ENCODE measurements around the gene VSNL1.

The VSNL1 gene

GRCh38 chr2:17637131-17637906, 96.8 kb downstream of the VSNL1 start:
- H3K9ac ChIP-seq (ENCODE audit: low read length), result no peak overlapping the region
- no peaks in the 10 kb centered on the region for H3K9me3 ChIP-seq (ENCODE audit: insufficient read depth, low read length)
- H3F3A ChIP-seq (ENCODE audit: insufficient read depth), result no peaks in the 10 kb centered on the region
- no peak overlapping the region for H3K4me3 ChIP-seq (ENCODE audit: insufficient read depth, low read length, poor library complexity, severe bottlenecking)
- no peak overlapping the region for H2AFZ ChIP-seq (ENCODE audit: low read depth, low read length, severe bottlenecking)
- no peaks in the 10 kb centered on the region for H3K9me2 ChIP-seq (replicated peaks; ENCODE audit: insufficient read depth, low read length)
- H3K4me2 ChIP-seq (ENCODE audit: low read depth, low read length, poor library complexity, severe bottlenecking), result no peak overlapping the region
- H3K27ac ChIP-seq (ENCODE audit: low read depth, low read length), result no peak overlapping the region
- TF ChIP-seq CTCF (IDR thresholded peaks at IDR 0.05; ENCODE audit: insufficient read depth, low read length, poor library complexity, severe bottlenecking) (no peak), EZH2phosphoT487 (conservative IDR thresholded peaks at IDR 0.05; ENCODE audit: low read length) (no peak)
- no peaks in the 10 kb centered on the region for H3K79me2 ChIP-seq (ENCODE audit: insufficient read depth, low read length)
- no peaks in the 10 kb centered on the region for H4K20me1 ChIP-seq (ENCODE audit: low read depth, low read length)
- H3K27me3 ChIP-seq (ENCODE audit: low read length), result no peaks in the 10 kb centered on the region
- no peaks in the 10 kb centered on the region for H3K36me3 ChIP-seq (ENCODE audit: low read length)

- H3K4me2 ChIP-seq (ENCODE audit: low read depth, low read length, poor library complexity, severe bottlenecking), result no peak overlapping the region
These were observed 97.8 kb downstream of the VSNL1 start for GRCh38 chr2:17638196-17638743.

GRCh38 chr2:17640406-17640805, 99.9 kb downstream of the VSNL1 start:
- no peaks in the 10 kb centered on the region for H3K27me3 ChIP-seq (ENCODE audit: low read length)
- no peak overlapping the region for H3K4me3 ChIP-seq (ENCODE audit: insufficient read depth, low read length, poor library complexity, severe bottlenecking)
- H3K79me2 ChIP-seq (ENCODE audit: insufficient read depth, low read length), result no peaks in the 10 kb centered on the region
- H3F3A ChIP-seq (ENCODE audit: insufficient read depth), result no peaks in the 10 kb centered on the region
- no peaks in the 10 kb centered on the region for H3K9me3 ChIP-seq (ENCODE audit: insufficient read depth, low read length)
- H3K9ac ChIP-seq (ENCODE audit: low read length), result no peak overlapping the region
- no peaks in the 10 kb centered on the region for H3K36me3 ChIP-seq (ENCODE audit: low read length)
- H3K9me2 ChIP-seq (replicated peaks; ENCODE audit: insufficient read depth, low read length), result no peaks in the 10 kb centered on the region
- no peaks in the 10 kb centered on the region for H4K20me1 ChIP-seq (ENCODE audit: low read depth, low read length)
- H3K4me2 ChIP-seq (ENCODE audit: low read depth, low read length, poor library complexity, severe bottlenecking), result no peak overlapping the region
- no peak for TF ChIP-seq CTCF (IDR thresholded peaks at IDR 0.05; ENCODE audit: insufficient read depth, low read length, poor library complexity, severe bottlenecking)
- TF ChIP-seq EZH2phosphoT487 (conservative IDR thresholded peaks at IDR 0.05; ENCODE audit: low read length), result no peak
- H2AFZ ChIP-seq (ENCODE audit: low read depth, low read length, severe bottlenecking), result no peak overlapping the region
- H3K27ac ChIP-seq (ENCODE audit: low read depth, low read length), result no peak overlapping the region

More at GRCh38 chr2:17638196-17638743, 97.8 kb downstream of the VSNL1 start:
- Histone ChIP-seq H4K20me1 (ENCODE audit: low read depth, low read length) (no peaks in the 10 kb centered on the region), H3K9ac (ENCODE audit: low read length) (no peak overlapping the region), H3K4me3 (ENCODE audit: insufficient read depth, low read length, poor library complexity, severe bottlenecking) (no peak overlapping the region), H3K36me3 (ENCODE audit: low read length) (no peaks in the 10 kb centered on the region), H3F3A (ENCODE audit: insufficient read depth) (no peaks in the 10 kb centered on the region), H3K27me3 (ENCODE audit: low read length) (no peaks in the 10 kb centered on the region), H3K9me3 (ENCODE audit: insufficient read depth, low read length) (no peaks in the 10 kb centered on the region), H3K9me2 (replicated peaks; ENCODE audit: insufficient read depth, low read length) (no peaks in the 10 kb centered on the region), H3K27ac (ENCODE audit: low read depth, low read length) (no peak overlapping the region), H2AFZ (ENCODE audit: low read depth, low read length, severe bottlenecking) (no peak overlapping the region), H3K79me2 (ENCODE audit: insufficient read depth, low read length) (no peaks in the 10 kb centered on the region)
- TF ChIP-seq CTCF (IDR thresholded peaks at IDR 0.05; ENCODE audit: insufficient read depth, low read length, poor library complexity, severe bottlenecking) (no peak), EZH2phosphoT487 (conservative IDR thresholded peaks at IDR 0.05; ENCODE audit: low read length) (no peak)
